GM19468 (cell line): ENCODE results near the gene POLQ.
"Not testable (repeated sequence)": the region's sequence is repeated elsewhere in the genome, so short reads cannot be mapped to it uniquely, and the experiment has no call there.

Source experiments
- ATAC-seq: cut with Tn5 transposase; IDR thresholded peaks from one replicate; pipeline ENCODE4 v1.9.1; 2021; ENCODE audit warnings: mild to moderate bottlenecking, moderate library complexity, moderate number of reproducible peaks; ENCODE audit not compliant: unreplicated experiment; ENCODE audit errors: extremely low read depth

POLQ gene

GRCh38 chr3:121515313-121515712, 30.5 kb downstream of the POLQ start:
- no peak for ATAC-seq

- ATAC-seq: no peak
Observed at GRCh38 chr3:121514496-121514895, 31.3 kb downstream of the POLQ start.

- no peak for ATAC-seq
Observed at GRCh38 chr3:121508389-121508788, 37.4 kb downstream of the POLQ start.

- no peak for ATAC-seq
Observed at GRCh38 chr3:121505256-121505655, 40.5 kb downstream of the POLQ start.

GRCh38 chr3:121504618-121505017, 41.2 kb downstream of the POLQ start:
- ATAC-seq: no peak

GRCh38 chr3:121496786-121497185, 49.0 kb downstream of the POLQ start:
- ATAC-seq: no peak

GRCh38 chr3:121493431-121493830, 52.4 kb downstream of the POLQ start:
- ATAC-seq: no peak

- no peak for ATAC-seq
Observed at GRCh38 chr3:121491683-121492320, 54.0 kb downstream of the POLQ start.

- no peak for ATAC-seq
Observed at GRCh38 chr3:121490161-121490560, 55.6 kb downstream of the POLQ start.

GRCh38 chr3:121488628-121489027, 57.2 kb downstream of the POLQ start:
- no peak for ATAC-seq

GRCh38 chr3:121483290-121483689, 62.5 kb downstream of the POLQ start:
- no peak for ATAC-seq

- no peak for ATAC-seq
Observed at GRCh38 chr3:121482660-121483059, 63.1 kb downstream of the POLQ start.

GRCh38 chr3:121481106-121481880, 64.5 kb downstream of the POLQ start:
- ATAC-seq: no peak

GRCh38 chr3:121477589-121477988, 68.2 kb downstream of the POLQ start:
- no peak for ATAC-seq

GRCh38 chr3:121473001-121473400, 72.8 kb downstream of the POLQ start:
- ATAC-seq: no peak

- no peak for ATAC-seq
Observed at GRCh38 chr3:121467085-121467484, 78.7 kb downstream of the POLQ start.

GRCh38 chr3:121463745-121464144, 82.0 kb downstream of the POLQ start:
- ATAC-seq: no peak

- ATAC-seq: no peak
Observed at GRCh38 chr3:121462565-121462964, 83.2 kb downstream of the POLQ start.

GRCh38 chr3:121451752-121452151, 94.0 kb downstream of the POLQ start:
- ATAC-seq: not testable (repeated sequence)

GRCh38 chr3:121443456-121443855, 102.3 kb downstream of the POLQ start:
- ATAC-seq: no peak

- no peak for ATAC-seq
Observed at GRCh38 chr3:121436641-121437040, 109.1 kb downstream of the POLQ start.

- no peak for ATAC-seq
Observed at GRCh38 chr3:121436074-121436473, 109.7 kb downstream of the POLQ start.
